Spleen (tissue), 7 donors: ENCODE measurements around the gene MRPL21.

Source experiments
- CTCF ChIP-seq, 11 experiments: fragments of 200-600 bp in 7 of 11; fragments of 450-650 bp in 4 of 11; sonication (generic) in 4 of 11; IDR thresholded peaks in 8 of 11; conservative IDR thresholded peaks in 3 of 11; 1 replicate in 7 of 11; 2 replicates in 4 of 11; pipeline versions ENCODE4 v1.4.0 to v1.8.0; 2016 to 2021; ENCODE audit warnings: antibody characterized with exemption in 11 of 11, inconsistent platforms in 4 of 11, mild to moderate bottlenecking in 1 of 11
- POLR2A ChIP-seq, 3 donors: fragments of 450-650 bp; IDR thresholded peaks; one replicate each; pipeline ENCODE4 v1.5.1; 2017; ENCODE audit warnings: antibody characterized with exemption in 3 of 3, mild to moderate bottlenecking in 1 of 3
- POLR2AphosphoS5 ChIP-seq, 3 donors: sonication (generic); formaldehyde crosslinking; IDR thresholded peaks; one replicate each; pipeline ENCODE4 v1.5.1; 2017; ENCODE audit warnings: antibody characterized with exemption in 3 of 3
- donor health status: DM: no; HTN: no; CAD: no; lungs with moderate emphysema.
- donor health status: DM: no; HTN: no; CAD: no.
- donor health status: DM: no; HTN: no; CAD: no.

- no peak for TF ChIP-seq CTCF (IDR thresholded peaks at IDR 0.05 in 8 of 11, conservative IDR thresholded peaks at IDR 0.05 in 3 of 11)
- no peak for TF ChIP-seq POLR2A (IDR thresholded peaks at IDR 0.05)
- TF ChIP-seq POLR2AphosphoS5 (IDR thresholded peaks at IDR 0.05) = no peak
These were observed 58.8 kb downstream of the MRPL21 start for GRCh38 chr11:68844801-68845200.
